Heart right ventricle (tissue), 16 donors: Measurements from ENCODE around the gene REEP2. TPM values are rescaled to one million over a fixed set of nuclear protein-coding genes. Genes with fewer than 3 reads are reported as not detected.
A peak's percentile ranks its signal among the peaks of the same experiment; 100 is the strongest.

Experiments used
- ATAC-seq, 8 donors: fragments of 200-7000 bp; cut with Tn5 transposase; one replicate each; pipeline ENCODE4 v1.9.1; 2020; ENCODE audit warnings: mild to moderate bottlenecking in 8 of 8, moderate library complexity in 8 of 8, moderate number of reproducible peaks in 1 of 8
- DNase-seq, 2 donors: peaks; one replicate each; pipeline ENCODE4 v3.0.0-alpha.2; 2020
- H3K27ac ChIP-seq, 10 donors: fragments of 200-600 bp; sonication (generic) in 2 of 10; one replicate each; pipeline versions ENCODE4 v1.5.0 to v1.8.0; 2020 to 2022; ENCODE audit warnings: mild to moderate bottlenecking in 3 of 10
- H3K27me3 ChIP-seq, 7 donors: fragments of 200-600 bp; one replicate each; pipeline ENCODE4 v1.8.0; 2021 to 2022; ENCODE audit warnings: mild to moderate bottlenecking in 2 of 7
- H3K36me3 ChIP-seq, 9 donors: fragments of 200-600 bp; sonication (generic) in 1 of 9; one replicate each; pipeline versions ENCODE4 v1.5.0 to v1.8.0; 2020 to 2022; ENCODE audit warnings: mild to moderate bottlenecking in 2 of 9
- H3K4me1 ChIP-seq, 9 donors: fragments of 200-600 bp; sonication (generic) in 1 of 9; one replicate each; pipeline versions ENCODE4 v1.5.0 to v1.8.0; 2020 to 2022; ENCODE audit warnings: mild to moderate bottlenecking in 4 of 9
- H3K4me3 ChIP-seq, 10 donors: fragments of 200-600 bp; sonication (generic) in 2 of 10; one replicate each; pipeline versions ENCODE4 v1.5.0 to v1.8.0; 2020 to 2022; ENCODE audit warnings: mild to moderate bottlenecking in 7 of 10, moderate library complexity in 2 of 10
- H3K9me3 ChIP-seq, 11 donors: fragments of 200-600 bp in 10 of 11; sonication (generic) in 2 of 11; one replicate each; pipeline versions ENCODE4 v1.5.0 to v1.8.0; 2013 to 2022; ENCODE audit warnings: mild to moderate bottlenecking in 2 of 11, control low read depth in 1 of 11, moderate library complexity in 1 of 11
- WGBS, 2 donors: extraction: QIAGEN DNeasy Blood & Tissue Kit; methylation state at CpG; one replicate each; pipeline ENCODE4 v1.1.7; 2013; ENCODE audit warnings: inconsistent platforms in 1 of 2; 5-methylcytosine and 5-hydroxymethylcytosine counted together
- intact Hi-C, 10 donors: fragments of 100-400 bp; cut with DNase I; formaldehyde crosslinking; loops; one replicate each; pipeline versions ENCODE4 v1.11.1 to v1.14.2; 2022
- polyA plus RNA-seq, 2 donors: library from polyadenylated mRNA; stranded (reverse); fragments of 200-250 nt; gene quantifications; one replicate each; pipeline ENCODE4 v1.2.3, GENCODE V29; 2013
- total RNA-seq, 10 donors: library from RNA; stranded (reverse); fragmentation: NEBNext Ultra II Directional in 3 of 10; extraction: Animal tissue kit (Norgen Biotek cat#: 25700) in 3 of 10; gene quantifications; one replicate each; pipeline versions ENCODE4 v1.2.1 to v1.2.4, GENCODE V29; 2021 to 2023
- TF ChIP-seq, protein P1 (sequence below), 9 donors: fragments of 200-600 bp; sonication (generic) in 2 of 9; IDR thresholded peaks; one replicate each; pipeline versions ENCODE4 v1.5.0 to v1.8.0; 2021 to 2022; ENCODE audit warnings: antibody characterized with exemption in 9 of 9, mild to moderate bottlenecking in 5 of 9, moderate library complexity in 1 of 9
- donor health status: Arrhythmogenic right ventricular cardiomyopathy.
- donor health status: ischemic (EF 13 %, LVEDD 7.1; RV severe dilation, severe dysfunction).
- donor health status: healthy with polysubstance abuse.
- donor health status: DM: no; HTN: yes; CAD: no.
- donor health status: DM: no; HTN: no; CAD: no.
- donor health status: ischemic (EF 25% LVEDD 6.9; RV normal size, moderate dysfunction).
- donor health status: ischemic (EF 25% LVEDD 5.7; RV mildly dilated, moderate dysfunction).
- donor health status: healthy.
- donor health status: DM: yes; HTN: yes; CAD: no.
- donor health status: Ischemic cardiomyopathy.
- donor health status: ischemic (EF 35%, LVEDD 5.7; RV mildly dilated, moderate dysfunction).
- donor health status: nonischemic (EF 11% LVEDD 7.7; RV severe dilation, severe dysfunction).
- donor health status: DM: yes; HTN: yes; CAD: no.
- donor health status: PGD.
- donor health status: ischemic (EF 29% LVEDD 5.4; RV normal size, mild dysfunction).
- donor health status: nonischemic (EF 23%, LVEDD 6.1; RV moderate dilation, normal function).

Gene REEP2
- total and polyA plus RNA-seq, 12 donors = 2.0 to 17.3 (median 8.0) TPM

DNA sequence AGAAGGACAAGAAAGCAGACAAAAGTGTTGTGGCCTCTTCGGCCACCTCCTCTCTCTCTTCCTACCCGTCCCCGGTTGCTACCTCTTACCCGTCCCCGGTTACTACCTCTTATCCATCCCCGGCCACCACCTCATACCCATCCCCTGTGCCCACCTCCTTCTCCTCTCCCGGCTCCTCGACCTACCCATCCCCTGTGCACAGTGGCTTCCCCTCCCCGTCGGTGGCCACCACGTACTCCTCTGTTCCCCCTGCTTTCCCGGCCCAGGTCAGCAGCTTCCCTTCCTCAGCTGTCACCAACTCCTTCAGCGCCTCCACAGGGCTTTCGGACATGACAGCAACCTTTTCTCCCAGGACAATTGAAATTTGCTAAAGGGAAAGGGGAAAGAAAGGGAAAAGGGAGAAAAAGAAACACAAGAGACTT, 28.9 kb downstream of the REEP2 start:
- TF ChIP-seq, protein P1, sequence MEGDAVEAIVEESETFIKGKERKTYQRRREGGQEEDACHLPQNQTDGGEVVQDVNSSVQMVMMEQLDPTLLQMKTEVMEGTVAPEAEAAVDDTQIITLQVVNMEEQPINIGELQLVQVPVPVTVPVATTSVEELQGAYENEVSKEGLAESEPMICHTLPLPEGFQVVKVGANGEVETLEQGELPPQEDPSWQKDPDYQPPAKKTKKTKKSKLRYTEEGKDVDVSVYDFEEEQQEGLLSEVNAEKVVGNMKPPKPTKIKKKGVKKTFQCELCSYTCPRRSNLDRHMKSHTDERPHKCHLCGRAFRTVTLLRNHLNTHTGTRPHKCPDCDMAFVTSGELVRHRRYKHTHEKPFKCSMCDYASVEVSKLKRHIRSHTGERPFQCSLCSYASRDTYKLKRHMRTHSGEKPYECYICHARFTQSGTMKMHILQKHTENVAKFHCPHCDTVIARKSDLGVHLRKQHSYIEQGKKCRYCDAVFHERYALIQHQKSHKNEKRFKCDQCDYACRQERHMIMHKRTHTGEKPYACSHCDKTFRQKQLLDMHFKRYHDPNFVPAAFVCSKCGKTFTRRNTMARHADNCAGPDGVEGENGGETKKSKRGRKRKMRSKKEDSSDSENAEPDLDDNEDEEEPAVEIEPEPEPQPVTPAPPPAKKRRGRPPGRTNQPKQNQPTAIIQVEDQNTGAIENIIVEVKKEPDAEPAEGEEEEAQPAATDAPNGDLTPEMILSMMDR (IDR thresholded peaks at IDR 0.05) = no peak
- intact Hi-C loops = loop anchor here in 2 of 10 donors (5.0 to 10.0 kb wide), 2 partner anchors 35 to 77 kb away; partner anchors contain the start of gene ETF1 (in 1 of the 2)
- Histone ChIP-seq H3K36me3 (peaks cover 0 to 27% (median 19%) of the 10 kb centered on the region in 9 donors), H3K4me3 (peak overlapping the region in 9 of 10 donors; percentile 57 to 98 (median 76)), H3K27ac (peak overlapping the region in 3 of 10 donors; percentile 21 to 99 (median 99)), H3K27me3 (no peaks in the 10 kb centered on the region), H3K4me1 (peaks cover 2 to 40% (median 33%) of the 10 kb centered on the region in 9 donors), H3K9me3 (no peaks in the 10 kb centered on the region)
- no peak for DNase-seq
- ATAC-seq = no peak
- WGBS, 2 donors = 78 to 84% methylated on average over 14 of the region's 14 CpGs

DNA sequence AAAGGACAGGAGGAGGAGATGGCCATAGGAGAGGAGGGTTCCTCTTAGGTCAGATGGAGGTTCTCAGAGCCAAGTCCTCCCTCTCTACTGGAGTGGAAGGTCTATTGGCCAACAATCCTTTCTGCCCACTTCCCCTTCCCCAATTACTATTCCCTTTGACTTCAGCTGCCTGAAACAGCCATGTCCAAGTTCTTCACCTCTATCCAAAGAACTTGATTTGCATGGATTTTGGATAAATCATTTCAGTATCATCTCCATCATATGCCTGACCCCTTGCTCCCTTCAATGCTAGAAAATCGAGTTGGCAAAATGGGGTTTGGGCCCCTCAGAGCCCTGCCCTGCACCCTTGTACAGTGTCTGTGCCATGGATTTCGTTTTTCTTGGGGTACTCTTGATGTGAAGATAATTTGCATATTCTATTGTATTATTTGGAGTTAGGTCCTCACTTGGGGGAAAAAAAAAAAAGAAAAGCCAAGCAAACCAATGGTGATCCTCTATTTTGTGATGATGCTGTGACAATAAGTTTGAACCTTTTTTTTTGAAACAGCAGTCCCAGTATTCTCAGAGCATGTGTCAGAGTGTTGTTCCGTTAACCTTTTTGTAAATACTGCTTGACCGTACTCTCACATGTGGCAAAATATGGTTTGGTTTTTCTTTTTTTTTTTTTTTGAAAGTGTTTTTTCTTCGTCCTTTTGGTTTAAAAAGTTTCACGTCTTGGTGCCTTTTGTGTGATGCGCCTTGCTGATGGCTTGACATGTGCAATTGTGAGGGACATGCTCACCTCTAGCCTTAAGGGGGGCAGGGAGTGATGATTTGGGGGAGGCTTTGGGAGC, 29.5 kb downstream of the REEP2 start:
- H3K4me1 ChIP-seq = peaks cover 2 to 36% (median 28%) of the 10 kb centered on the region in 9 donors
- DNase-seq = no peak
- peaks cover 0 to 27% (median 19%) of the 10 kb centered on the region in 9 donors for H3K36me3 ChIP-seq
- intact Hi-C loops = loop anchor here in 2 of 10 donors (5.0 to 10.0 kb wide), 2 partner anchors 34 to 76 kb away; partner anchors contain the start of gene ETF1 (in 1 of the 2)
- H3K4me3 ChIP-seq = peak overlapping the region in 8 of 10 donors; percentile 57 to 98 (median 82)
- no peaks in the 10 kb centered on the region for H3K9me3 ChIP-seq
- no peaks in the 10 kb centered on the region for H3K27me3 ChIP-seq
- no peak for ATAC-seq
- 87 to 89% methylated on average over 7 of the region's 7 CpGs for WGBS, 2 donors
- TF ChIP-seq, protein P1 (IDR thresholded peaks at IDR 0.05) = no peak
- H3K27ac ChIP-seq = peak overlapping the region in 2 of 10 donors; percentile 21 to 99

DNA sequence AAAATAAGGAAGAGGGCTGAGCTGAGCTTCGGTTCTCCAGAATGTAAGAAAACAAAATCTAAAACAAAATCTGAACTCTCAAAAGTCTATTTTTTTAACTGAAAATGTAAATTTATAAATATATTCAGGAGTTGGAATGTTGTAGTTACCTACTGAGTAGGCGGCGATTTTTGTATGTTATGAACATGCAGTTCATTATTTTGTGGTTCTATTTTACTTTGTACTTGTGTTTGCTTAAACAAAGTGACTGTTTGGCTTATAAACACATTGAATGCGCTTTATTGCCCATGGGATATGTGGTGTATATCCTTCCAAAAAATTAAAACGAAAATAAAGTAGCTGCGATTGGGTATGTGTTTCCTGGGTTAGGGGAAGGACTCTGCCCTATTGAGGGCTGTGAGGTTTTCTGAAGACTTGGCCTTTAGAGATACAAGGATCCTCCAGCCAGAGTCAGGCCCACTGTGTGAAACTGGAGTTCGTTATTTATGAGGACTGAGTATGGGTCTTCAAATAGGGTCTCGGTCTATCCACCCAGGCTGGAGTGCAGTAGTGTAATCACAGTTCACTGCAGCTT, 30.2 kb downstream of the REEP2 start:
- Histone ChIP-seq H3K27ac (no peak overlapping the region), H3K4me3 (peak overlapping the region in 3 of 10 donors; percentile 87 to 98 (median 94)), H3K9me3 (no peaks in the 10 kb centered on the region), H3K27me3 (no peaks in the 10 kb centered on the region), H3K36me3 (peaks cover 0 to 27% (median 19%) of the 10 kb centered on the region in 9 donors), H3K4me1 (peaks cover 2 to 31% (median 24%) of the 10 kb centered on the region in 9 donors)
- intact Hi-C loops = loop anchor here in 2 of 10 donors (5.0 to 10.0 kb wide), 2 partner anchors 33 to 76 kb away; partner anchors contain the start of gene ETF1 (in 1 of the 2)
- 91 to 92% methylated on average over 8 of the region's 8 CpGs for WGBS, 2 donors
- TF ChIP-seq, protein P1 (IDR thresholded peaks at IDR 0.05) = no peak
- DNase-seq = no peak
- no peak for ATAC-seq
